ENCODE measurements around the gene SETD4.

Gene SETD4

DNA sequence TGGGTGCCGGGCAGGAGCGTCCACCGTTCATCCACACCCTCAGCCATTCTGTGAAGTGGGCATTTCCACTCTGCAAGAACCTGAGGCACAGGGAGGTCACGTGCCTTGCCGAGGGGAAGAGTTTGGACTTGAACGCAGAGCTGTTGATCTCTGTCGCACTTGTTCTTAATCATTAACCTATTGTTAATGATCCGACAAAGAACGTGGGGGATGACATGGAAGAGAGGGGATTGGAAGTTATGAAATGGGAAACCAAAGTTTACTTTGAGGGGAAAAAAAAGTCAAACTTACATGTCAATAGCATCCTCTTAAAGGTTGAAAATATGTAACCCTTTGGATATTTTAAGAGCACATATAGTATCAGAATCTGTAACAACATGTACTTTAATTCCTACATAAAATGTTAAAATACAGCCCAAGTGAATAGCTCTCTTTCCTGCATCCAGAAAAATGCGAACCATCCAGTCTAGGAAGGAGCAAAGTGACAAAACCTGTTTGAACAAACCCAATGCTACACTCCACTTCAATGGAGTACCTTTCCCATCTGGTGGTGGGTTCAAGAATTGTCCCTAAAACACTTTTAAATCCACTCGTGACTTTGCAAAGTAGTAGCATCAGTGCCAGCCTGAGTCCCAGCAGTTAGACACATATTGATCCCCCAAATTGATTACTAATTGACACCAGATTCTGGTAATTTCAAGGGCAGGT is 75.5 kb downstream of the SETD4 start:
- TF ChIP-seq, protein P1, sequence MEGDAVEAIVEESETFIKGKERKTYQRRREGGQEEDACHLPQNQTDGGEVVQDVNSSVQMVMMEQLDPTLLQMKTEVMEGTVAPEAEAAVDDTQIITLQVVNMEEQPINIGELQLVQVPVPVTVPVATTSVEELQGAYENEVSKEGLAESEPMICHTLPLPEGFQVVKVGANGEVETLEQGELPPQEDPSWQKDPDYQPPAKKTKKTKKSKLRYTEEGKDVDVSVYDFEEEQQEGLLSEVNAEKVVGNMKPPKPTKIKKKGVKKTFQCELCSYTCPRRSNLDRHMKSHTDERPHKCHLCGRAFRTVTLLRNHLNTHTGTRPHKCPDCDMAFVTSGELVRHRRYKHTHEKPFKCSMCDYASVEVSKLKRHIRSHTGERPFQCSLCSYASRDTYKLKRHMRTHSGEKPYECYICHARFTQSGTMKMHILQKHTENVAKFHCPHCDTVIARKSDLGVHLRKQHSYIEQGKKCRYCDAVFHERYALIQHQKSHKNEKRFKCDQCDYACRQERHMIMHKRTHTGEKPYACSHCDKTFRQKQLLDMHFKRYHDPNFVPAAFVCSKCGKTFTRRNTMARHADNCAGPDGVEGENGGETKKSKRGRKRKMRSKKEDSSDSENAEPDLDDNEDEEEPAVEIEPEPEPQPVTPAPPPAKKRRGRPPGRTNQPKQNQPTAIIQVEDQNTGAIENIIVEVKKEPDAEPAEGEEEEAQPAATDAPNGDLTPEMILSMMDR (IDR thresholded peaks at IDR 0.05; ENCODE audit: borderline replicate concordance, extremely low read depth, low read length, poor library complexity, severe bottlenecking) = no peak
- TF ChIP-seq EZH2 (IDR thresholded peaks at IDR 0.05; ENCODE audit: borderline replicate concordance, low read depth, low read length, severe bottlenecking) = no peak
- H3K9me3 ChIP-seq (ENCODE audit: insufficient read depth, low read length, severe bottlenecking) = no peaks in the 10 kb centered on the region
- H3K27ac ChIP-seq (ENCODE audit: low read length) = no peak overlapping the region
- H3K9ac ChIP-seq (ENCODE audit: low read depth, low read length) = no peak overlapping the region
- H4K20me1 ChIP-seq (ENCODE audit: insufficient read depth, low read length) = no peaks in the 10 kb centered on the region; the same call in 1 of the 2 replicates
- H3K36me3 ChIP-seq (ENCODE audit: insufficient read depth, low read length) = no peaks in the 10 kb centered on the region
- H3K79me2 ChIP-seq (ENCODE audit: insufficient read depth, low read length) = no peaks in the 10 kb centered on the region
- H3K4me3 ChIP-seq (ENCODE audit: low read depth in 1 of 2, low read length in 2 of 2) = no peak overlapping the region
- H3K4me2 ChIP-seq (ENCODE audit: insufficient read depth, low read length) = no peak overlapping the region
- H3K27me3 ChIP-seq (ENCODE audit: insufficient read depth, low read length, poor library complexity) = peaks cover 17% of the 10 kb centered on the region
- no peak overlapping the region for H2AFZ ChIP-seq (ENCODE audit: low read depth, low read length)
- no peaks in the 10 kb centered on the region for H3K4me1 ChIP-seq (ENCODE audit: insufficient read depth, low read length)
- ATAC-seq (ENCODE audit: insufficient read depth, low read depth) (no peak), DNase-seq (no peak)

All from DND-41 (cell line).